ENCODE data around the gene LPP.

The LPP gene

GRCh38 chr3:188349933-188350332 lies 196.0 kb downstream of the LPP start:
- Histone ChIP-seq H3K27me3 (ENCODE audit: insufficient read depth, low read length) (no peaks in the 10 kb centered on the region), H3F3A (ENCODE audit: insufficient read depth, low read length) (no peaks in the 10 kb centered on the region), H3K9me3 (ENCODE audit: low read length) (no peaks in the 10 kb centered on the region), H3K9me2 (ENCODE audit: low read depth, low read length) (no peaks in the 10 kb centered on the region), H3K4me3 (ENCODE audit: low read depth, low read length, poor library complexity, severe bottlenecking) (no peak overlapping the region), H3K27ac (ENCODE audit: low read depth, low read length, poor library complexity, severe bottlenecking) (no peak overlapping the region), H3K4me1 (ENCODE audit: insufficient read depth, low read length, severe bottlenecking) (peaks cover 39% of the 10 kb centered on the region), H4K20me1 (ENCODE audit: insufficient read depth, low read length) (no peaks in the 10 kb centered on the region), H3K9ac (ENCODE audit: low read length) (no peak overlapping the region), H3K79me2 (ENCODE audit: insufficient read depth, low read length) (no peaks in the 10 kb centered on the region), H3K36me3 (ENCODE audit: insufficient read depth, low read length) (no peaks in the 10 kb centered on the region), H3K4me2 (ENCODE audit: low read length) (no peak overlapping the region), H2AFZ (ENCODE audit: low read length) (no peak overlapping the region)
- TF ChIP-seq CTCF (IDR thresholded peaks at IDR 0.05; ENCODE audit: low read length) (no peak), EZH2 (IDR thresholded peaks at IDR 0.05; ENCODE audit: borderline replicate concordance, low read length) (no peak)

GRCh38 chr3:188350961-188351360 lies 197.0 kb downstream of the LPP start:
- Histone ChIP-seq H3K4me3 (ENCODE audit: low read depth, low read length, poor library complexity, severe bottlenecking) (no peak overlapping the region), H4K20me1 (ENCODE audit: insufficient read depth, low read length) (no peaks in the 10 kb centered on the region), H2AFZ (ENCODE audit: low read length) (no peak overlapping the region), H3K9me3 (ENCODE audit: low read length) (no peaks in the 10 kb centered on the region), H3K9ac (ENCODE audit: low read length) (no peak overlapping the region), H3F3A (ENCODE audit: insufficient read depth, low read length) (no peaks in the 10 kb centered on the region), H3K27me3 (ENCODE audit: insufficient read depth, low read length) (no peaks in the 10 kb centered on the region), H3K4me2 (ENCODE audit: low read length) (no peak overlapping the region), H3K36me3 (ENCODE audit: insufficient read depth, low read length) (no peaks in the 10 kb centered on the region), H3K4me1 (ENCODE audit: insufficient read depth, low read length, severe bottlenecking) (peaks cover 39% of the 10 kb centered on the region), H3K79me2 (ENCODE audit: insufficient read depth, low read length) (no peaks in the 10 kb centered on the region), H3K9me2 (ENCODE audit: low read depth, low read length) (no peaks in the 10 kb centered on the region), H3K27ac (ENCODE audit: low read depth, low read length, poor library complexity, severe bottlenecking) (no peak overlapping the region)
- TF ChIP-seq EZH2 (IDR thresholded peaks at IDR 0.05; ENCODE audit: borderline replicate concordance, low read length) (no peak), CTCF (IDR thresholded peaks at IDR 0.05; ENCODE audit: low read length) (no peak)

GRCh38 chr3:188351648-188352047 lies 197.7 kb downstream of the LPP start:
- H3K27me3 ChIP-seq (ENCODE audit: insufficient read depth, low read length): no peaks in the 10 kb centered on the region
- no peak overlapping the region for H3K9ac ChIP-seq (ENCODE audit: low read length)
- no peaks in the 10 kb centered on the region for H3K9me2 ChIP-seq (ENCODE audit: low read depth, low read length)
- H3K79me2 ChIP-seq (ENCODE audit: insufficient read depth, low read length): no peaks in the 10 kb centered on the region
- no peaks in the 10 kb centered on the region for H4K20me1 ChIP-seq (ENCODE audit: insufficient read depth, low read length)
- H3K4me2 ChIP-seq (ENCODE audit: low read length): no peak overlapping the region
- H3K4me1 ChIP-seq (ENCODE audit: insufficient read depth, low read length, severe bottlenecking): peaks cover 39% of the 10 kb centered on the region
- H2AFZ ChIP-seq (ENCODE audit: low read length): no peak overlapping the region
- no peaks in the 10 kb centered on the region for H3F3A ChIP-seq (ENCODE audit: insufficient read depth, low read length)
- TF ChIP-seq EZH2 (IDR thresholded peaks at IDR 0.05; ENCODE audit: borderline replicate concordance, low read length) (no peak), CTCF (IDR thresholded peaks at IDR 0.05; ENCODE audit: low read length) (no peak)
- H3K36me3 ChIP-seq (ENCODE audit: insufficient read depth, low read length): no peaks in the 10 kb centered on the region
- no peak overlapping the region for H3K4me3 ChIP-seq (ENCODE audit: low read depth, low read length, poor library complexity, severe bottlenecking)
- H3K9me3 ChIP-seq (ENCODE audit: low read length): no peaks in the 10 kb centered on the region
- H3K27ac ChIP-seq (ENCODE audit: low read depth, low read length, poor library complexity, severe bottlenecking): no peak overlapping the region
